ENCODE measurements around the gene CYP24A1. TPM values are rescaled to one million over a fixed set of nuclear protein-coding genes. Genes with fewer than 3 reads are reported as not detected.

CYP24A1 gene
- total RNA-seq, 4 donors from 2014 or later = not detected

DNA sequence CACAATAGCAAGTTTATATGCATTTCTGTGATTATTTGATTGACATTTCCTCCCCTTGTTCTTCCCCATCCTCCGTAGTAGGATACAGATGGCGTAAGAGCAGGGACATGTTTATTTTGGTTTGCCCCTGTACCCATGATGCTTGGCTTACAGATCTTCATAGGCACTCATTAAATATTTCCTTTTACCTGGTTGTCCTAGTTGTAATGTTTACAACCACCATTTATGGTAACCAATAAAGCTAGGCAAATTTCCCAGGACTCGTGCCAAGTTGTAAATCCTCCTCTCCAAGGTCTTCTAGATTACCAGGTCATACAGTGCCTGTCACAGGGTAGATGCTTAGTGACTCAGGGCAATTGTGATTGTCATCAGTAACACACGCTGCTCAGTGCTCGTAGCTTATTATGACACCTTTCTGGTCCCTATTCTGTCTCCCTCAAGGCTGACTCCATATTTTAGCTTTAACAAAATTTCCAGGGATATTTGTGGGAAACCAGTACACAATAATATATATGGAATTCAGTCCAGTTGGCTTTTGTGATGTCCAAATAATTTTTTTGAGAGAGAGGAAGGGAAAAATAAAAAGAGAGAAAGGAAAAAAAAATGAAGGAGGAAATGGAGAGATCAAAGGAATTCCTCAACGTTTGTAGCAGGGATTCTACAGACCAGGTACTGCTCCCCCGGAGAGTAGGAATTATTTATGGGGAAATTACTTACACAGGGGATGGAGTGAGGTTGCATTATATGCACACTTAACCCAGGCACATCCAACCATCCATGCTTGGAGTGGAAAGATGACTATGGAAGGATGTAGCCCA lies 24.6 kb downstream of the CYP24A1 start:
- Histone ChIP-seq H3K27ac (peak overlapping the region; percentile 24 to 45 (median 42)), H3K9me3 (no peaks in the 10 kb centered on the region), H3K4me3 (no peak overlapping the region), H3K4me1 (peaks cover 0 to 5% (median 2%) of the 10 kb centered on the region in 4 donors), H3K27me3 (no peaks in the 10 kb centered on the region), H3K36me3 (no peaks in the 10 kb centered on the region)
- TF ChIP-seq CTCF (IDR thresholded peaks at IDR 0.05) (no peak), EP300 (IDR thresholded peaks at IDR 0.05; ENCODE audit: low read depth) (no peak), POLR2A (IDR thresholded peaks at IDR 0.05) (no peak), POLR2AphosphoS5 (IDR thresholded peaks at IDR 0.05) (peak; percentile 27 to 66 (median 61))
- intact Hi-C loops (cut with DNase I; ENCODE audit: low total_unique reads) (loop anchor here (1.0 kb wide), 1 partner anchor 44 kb away; no protein-coding TSS in a partner anchor), in situ Hi-C loops (cut with MboI; ENCODE audit: low pct_ligation_motif_present in 1 of 4, low pct_unique_long_range_greater_than_20kb in 1 of 4, low sequenced_read_pairs in 3 of 4) (no loop called here)
- peak; percentile 83 for DNase-seq
- 28 to 31% methylated on average over 2 to 7 of the region's 7 CpGs for WGBS, 2 donors (ENCODE audit: low coverage in 1 of 2)

DNA sequence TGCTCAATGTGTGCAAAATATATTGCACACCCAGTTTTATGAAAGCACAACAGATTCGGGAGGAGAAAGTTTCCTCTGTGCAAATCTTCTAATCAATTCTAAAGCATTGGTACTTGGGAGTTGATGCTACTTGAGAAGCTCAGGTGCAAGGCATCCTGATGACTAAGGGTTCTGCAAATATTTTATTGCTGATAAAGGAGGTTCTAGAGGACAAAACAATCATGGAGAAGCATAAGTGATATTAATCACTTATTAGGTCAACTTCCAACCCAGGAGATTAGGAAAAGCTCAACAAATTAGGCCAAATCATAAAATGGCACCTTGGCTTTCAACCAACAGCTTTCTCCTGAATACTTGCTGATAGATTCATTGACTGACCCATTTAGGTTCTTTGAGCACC lies 27.1 kb downstream of the CYP24A1 start:
- intact Hi-C loops (cut with DNase I; ENCODE audit: low total_unique reads) = no loop called here
- no peak for DNase-seq
- no peak overlapping the region for H3K4me3 ChIP-seq

DNA sequence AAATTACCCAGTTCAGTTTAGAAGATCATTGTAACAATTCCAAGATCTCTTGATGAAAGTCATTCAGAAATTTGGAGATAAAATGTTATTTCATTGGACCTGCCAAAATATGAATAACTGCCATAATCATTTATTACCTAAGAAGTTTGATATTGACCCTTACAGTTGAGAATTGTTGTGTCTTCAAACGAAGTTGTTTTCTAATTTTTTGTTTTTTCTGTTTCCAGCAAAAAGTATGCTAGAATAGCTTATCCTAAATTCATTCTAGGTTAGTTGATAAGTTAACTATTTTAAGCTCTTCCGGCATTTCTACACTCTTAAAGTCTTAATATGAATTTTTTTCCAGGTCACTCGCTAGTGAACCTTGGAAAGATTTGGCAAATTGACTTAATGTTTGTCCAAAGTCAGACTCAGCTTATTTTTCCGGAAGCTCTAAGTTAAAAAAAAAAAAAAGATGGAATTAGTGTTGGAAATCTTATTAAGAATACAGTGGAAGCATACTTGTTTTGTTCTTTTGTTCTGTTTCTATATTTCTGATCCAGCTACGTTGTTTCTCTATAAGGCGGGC lies 28.9 kb downstream of the CYP24A1 start:
- 84% methylated on average over 6 of the region's 6 CpGs for WGBS, 2 donors (ENCODE audit: low coverage in 1 of 2)
- in situ Hi-C loops (cut with MboI; ENCODE audit: low pct_ligation_motif_present in 1 of 4, low pct_unique_long_range_greater_than_20kb in 1 of 4, low sequenced_read_pairs in 3 of 4) = no loop called here
- TF ChIP-seq CTCF (IDR thresholded peaks at IDR 0.05) (no peak), POLR2AphosphoS5 (IDR thresholded peaks at IDR 0.05) (no peak), POLR2A (IDR thresholded peaks at IDR 0.05) (no peak), EP300 (IDR thresholded peaks at IDR 0.05; ENCODE audit: low read depth) (no peak)
- no peak overlapping the region for H3K27ac ChIP-seq
- no peaks in the 10 kb centered on the region for H3K27me3 ChIP-seq
- no peak overlapping the region for H3K4me3 ChIP-seq
- no peaks in the 10 kb centered on the region for H3K36me3 ChIP-seq
- peaks cover 0 to 5% (median 2%) of the 10 kb centered on the region in 4 donors for H3K4me1 ChIP-seq
- intact Hi-C loops (cut with DNase I; ENCODE audit: low total_unique reads) = no loop called here
- no peak for DNase-seq
- H3K9me3 ChIP-seq = no peaks in the 10 kb centered on the region

More for the DNA sequence above, 27.1 kb downstream of the CYP24A1 start:
- 67 to 81% methylated on average over 1 of the region's 1 CpG for WGBS, 2 donors (ENCODE audit: low coverage in 1 of 2)
- in situ Hi-C loops (cut with MboI; ENCODE audit: low pct_ligation_motif_present in 1 of 4, low pct_unique_long_range_greater_than_20kb in 1 of 4, low sequenced_read_pairs in 3 of 4) = no loop called here
- TF ChIP-seq CTCF (IDR thresholded peaks at IDR 0.05) (no peak), POLR2AphosphoS5 (IDR thresholded peaks at IDR 0.05) (no peak), POLR2A (IDR thresholded peaks at IDR 0.05) (no peak), EP300 (IDR thresholded peaks at IDR 0.05; ENCODE audit: low read depth) (no peak)
- Histone ChIP-seq H3K27ac (no peak overlapping the region), H3K9me3 (no peaks in the 10 kb centered on the region), H3K27me3 (no peaks in the 10 kb centered on the region), H3K4me1 (peaks cover 0 to 5% (median 2%) of the 10 kb centered on the region in 4 donors), H3K36me3 (no peaks in the 10 kb centered on the region)

DNA sequence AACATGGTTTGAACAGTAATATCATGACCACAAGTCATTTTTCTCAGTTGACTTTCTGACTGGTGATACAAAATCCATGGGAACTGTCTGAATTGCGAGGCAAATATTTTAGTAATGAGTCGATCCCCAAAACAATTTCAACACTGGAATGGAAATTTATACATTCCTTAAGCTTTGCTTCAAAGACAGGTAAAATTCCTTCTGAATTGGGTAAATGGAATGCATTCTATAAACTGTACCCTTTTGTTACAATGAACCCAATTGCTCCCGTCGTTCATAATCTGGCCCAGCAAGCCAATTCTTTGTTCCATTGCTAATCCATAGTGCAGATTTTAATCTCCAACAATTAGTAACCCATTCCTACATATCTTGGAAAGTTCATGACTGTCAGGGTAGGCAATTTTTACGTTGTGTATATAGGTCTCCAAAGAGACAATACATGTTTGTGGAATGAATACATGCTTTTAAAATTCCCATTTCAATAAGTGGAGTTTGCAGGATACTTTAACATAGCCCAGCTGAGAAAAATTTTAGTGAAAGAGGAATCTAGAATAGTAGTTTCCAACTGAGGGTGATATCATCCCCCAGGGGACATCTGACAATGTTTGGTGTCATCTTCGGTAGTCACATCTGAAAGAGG lies 32.7 kb downstream of the CYP24A1 start:
- intact Hi-C loops (cut with DNase I; ENCODE audit: low total_unique reads) (no loop called here), in situ Hi-C loops (cut with MboI; ENCODE audit: low pct_ligation_motif_present in 1 of 4, low pct_unique_long_range_greater_than_20kb in 1 of 4, low sequenced_read_pairs in 3 of 4) (no loop called here)
- no peak overlapping the region for H3K4me3 ChIP-seq
- H3K36me3 ChIP-seq = no peaks in the 10 kb centered on the region
- no peak overlapping the region for H3K27ac ChIP-seq
- DNase-seq = no peak
- no peaks in the 10 kb centered on the region for H3K4me1 ChIP-seq
- no peaks in the 10 kb centered on the region for H3K9me3 ChIP-seq
- TF ChIP-seq POLR2AphosphoS5 (IDR thresholded peaks at IDR 0.05) (no peak), CTCF (IDR thresholded peaks at IDR 0.05) (no peak), EP300 (IDR thresholded peaks at IDR 0.05; ENCODE audit: low read depth) (no peak), POLR2A (IDR thresholded peaks at IDR 0.05) (no peak)
- no peaks in the 10 kb centered on the region for H3K27me3 ChIP-seq
- WGBS, 2 donors (ENCODE audit: low coverage in 1 of 2) = 81 to 82% methylated on average over 6 of the region's 6 CpGs
